SU-DHL-6 (cell line): Measurements from ENCODE around the gene VSIG8.
"Not testable (repeated sequence)": the region's sequence is repeated elsewhere in the genome, so short reads cannot be mapped to it uniquely, and the experiment has no call there.

Experiments
- H2AFZ ChIP-seq: fragments of 200-600 bp; sonication (generic); 2 replicates; pipeline ENCODE4 v1.6.1; 2014; ENCODE audit warnings: low read depth, mild to moderate bottlenecking, moderate library complexity, mixed read lengths, antibody characterized with exemption, low read length; ENCODE audit not compliant: severe bottlenecking
- H3F3A ChIP-seq: fragments of 200-600 bp; shearing (Covaris generic); 2 replicates; pipeline ENCODE4 v1.6.0; 2016; ENCODE audit warnings: antibody characterized with exemption, mild to moderate bottlenecking; ENCODE audit not compliant: insufficient read depth
- H3K27ac ChIP-seq: fragments of 200-600 bp; sonication (generic); 2 replicates; pipeline ENCODE4 v1.5.1; 2016; ENCODE audit warnings: low read depth, mild to moderate bottlenecking, low read length, moderate library complexity, mixed read lengths
- H3K27me3 ChIP-seq: fragments of 200-600 bp; sonication (generic), shearing (Covaris generic); 2 replicates; pipeline ENCODE4 v1.6.0; 2014; ENCODE audit warnings: mild to moderate bottlenecking, low read length
- H3K36me3 ChIP-seq: fragments of 200-600 bp; sonication (generic); 2 replicates; pipeline ENCODE4 v1.6.1; 2014; ENCODE audit warnings: mild to moderate bottlenecking, low read length, mixed read lengths
- H3K4me2 ChIP-seq: fragments of 300-600, 200-600 bp; shearing (Covaris generic), sonication (generic); 2 replicates; pipeline ENCODE4 v1.6.0; 2014; ENCODE audit warnings: low read length, low read depth, mild to moderate bottlenecking; ENCODE audit not compliant: poor library complexity, severe bottlenecking
- H3K4me3 ChIP-seq: fragments of 200-600 bp; sonication (generic); 2 replicates; pipeline ENCODE4 v1.5.1; 2014; ENCODE audit warnings: antibody characterized with exemption, low read length, mild to moderate bottlenecking, mixed read lengths; ENCODE audit not compliant: insufficient read depth, poor library complexity, severe bottlenecking
- H3K79me2 ChIP-seq: fragments of 200-600 bp; sonication (generic); 2 replicates; pipeline ENCODE4 v1.6.1; 2014; ENCODE audit warnings: mild to moderate bottlenecking, low read length, moderate library complexity; ENCODE audit not compliant: insufficient read depth
- H3K9ac ChIP-seq: fragments of 200-600 bp; sonication (generic); 2 replicates; pipeline ENCODE4 v1.7.0; 2014; ENCODE audit warnings: mild to moderate bottlenecking, low read length
- H3K9me2 ChIP-seq: fragments of 200-600 bp; sonication (generic); replicated peaks from 2 replicates; pipeline ENCODE4 v1.6.1; 2014; ENCODE audit warnings: low read length; ENCODE audit not compliant: insufficient read depth
- H3K9me3 ChIP-seq: fragments of 200-600 bp; sonication (generic); 2 replicates; pipeline ENCODE4 v1.6.1; 2014; ENCODE audit warnings: low read length, mixed read lengths; ENCODE audit not compliant: insufficient read depth
- H4K20me1 ChIP-seq: fragments of 200-600 bp; sonication (generic); 2 replicates; pipeline ENCODE4 v1.6.1; 2014; ENCODE audit warnings: low read depth, mild to moderate bottlenecking, antibody characterized with exemption, low read length, moderate library complexity, mixed read lengths
- CTCF ChIP-seq: fragments of 200-600 bp; sonication (generic); IDR thresholded peaks from one replicate; pipeline ENCODE4 v1.5.1; 2017; ENCODE audit warnings: antibody characterized with exemption, mild to moderate bottlenecking, low read length, moderate library complexity; ENCODE audit not compliant: insufficient read depth, poor library complexity, severe bottlenecking
- EZH2phosphoT487 ChIP-seq: fragments of 200-600 bp; sonication (generic), shearing (Covaris generic); conservative IDR thresholded peaks from 2 replicates; pipeline ENCODE4 v1.6.1; 2018; ENCODE audit warnings: mild to moderate bottlenecking, antibody characterized with exemption, low read length, moderate library complexity, mixed read lengths

Gene VSIG8

GRCh38 chr1:159900086-159900680 is 37.7 kb upstream of the VSIG8 start, which contains the start of gene CFAP45:
CFAP45 (minus strand) TSS chr1:159900165; CDS start chr1:159900098, 67 bp downstream.
- no peaks in the 10 kb centered on the region for H3K79me2 ChIP-seq
- H3K27ac ChIP-seq, result no peak within 1 kb of the TSS
- H3F3A ChIP-seq, result no peaks in the 10 kb centered on the region
- no peaks in the 10 kb centered on the region for H3K9me2 ChIP-seq
- H3K9ac ChIP-seq, result no peak within 1 kb of the TSS
- no peaks in the 10 kb centered on the region for H3K9me3 ChIP-seq
- no peak within 1 kb of the TSS for H3K4me3 ChIP-seq
- H3K4me2 ChIP-seq, result no peak within 1 kb of the TSS
- TF ChIP-seq EZH2phosphoT487 (no peak), CTCF (no peak)
- H4K20me1 ChIP-seq, result no peaks in the 10 kb centered on the region
- no peaks in the 10 kb centered on the region for H3K27me3 ChIP-seq
- no peak within 1 kb of the TSS for H2AFZ ChIP-seq
- H3K36me3 ChIP-seq, result no peaks in the 10 kb centered on the region

DNA sequence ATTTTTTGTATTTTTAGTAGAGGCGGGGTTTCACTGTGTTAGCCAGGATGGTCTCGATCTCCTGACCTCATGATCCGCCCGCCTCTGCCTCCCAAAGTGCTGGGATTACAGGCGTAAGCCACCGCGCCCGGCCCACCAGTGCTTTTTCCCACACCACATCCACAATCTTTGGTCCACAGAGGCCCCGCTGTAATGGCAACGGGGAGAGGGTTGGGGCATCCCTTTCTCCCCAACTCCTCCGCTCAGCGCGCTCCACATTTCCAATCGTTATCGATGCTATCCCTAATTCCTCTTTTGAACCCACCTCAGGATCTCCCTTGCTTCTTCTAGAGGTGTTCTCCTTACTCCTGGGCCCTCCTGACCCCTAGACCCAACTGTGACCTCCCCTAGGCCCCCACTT is 37.2 kb upstream of the VSIG8 start:
- not testable (repeated sequence) for H3K9me3 ChIP-seq, H3K79me2 ChIP-seq, H3K27me3 ChIP-seq, H3K4me2 ChIP-seq, H3K9ac ChIP-seq, H3K27ac ChIP-seq, H3F3A ChIP-seq, H4K20me1 ChIP-seq, H3K36me3 ChIP-seq, H3K4me3 ChIP-seq, H2AFZ ChIP-seq, H3K9me2 ChIP-seq

DNA sequence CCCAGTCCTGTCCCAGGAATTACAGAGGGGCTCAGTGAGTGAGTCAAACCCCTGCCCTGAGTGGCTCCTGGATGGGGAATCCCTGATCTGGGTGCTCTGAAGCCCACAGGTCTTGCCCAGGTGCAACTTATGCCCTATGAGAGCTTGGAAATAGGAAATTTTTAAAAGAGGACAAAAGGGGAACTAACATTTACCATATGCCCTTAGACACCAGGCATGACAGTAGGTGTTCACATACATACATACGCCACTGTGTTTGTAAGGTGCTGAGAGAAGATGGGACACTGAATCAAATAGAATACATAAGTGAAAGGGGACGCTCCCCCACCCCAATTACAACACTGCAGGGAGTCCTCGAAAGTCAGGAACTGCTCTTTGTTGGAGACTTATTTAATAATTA is 36.1 kb upstream of the VSIG8 start:
- Histone ChIP-seq H3K9me2 (no peaks in the 10 kb centered on the region), H3K27me3 (no peaks in the 10 kb centered on the region), H3K36me3 (no peaks in the 10 kb centered on the region), H3K9me3 (no peaks in the 10 kb centered on the region), H3K27ac (no peak overlapping the region), H2AFZ (no peak overlapping the region), H3K4me2 (no peak overlapping the region), H3K79me2 (no peaks in the 10 kb centered on the region), H3F3A (no peaks in the 10 kb centered on the region), H4K20me1 (no peaks in the 10 kb centered on the region), H3K9ac (no peak overlapping the region), H3K4me3 (no peak overlapping the region)
- TF ChIP-seq EZH2phosphoT487 (no peak), CTCF (no peak)

- H3K9ac ChIP-seq, result no peak overlapping the region
- H4K20me1 ChIP-seq, result no peaks in the 10 kb centered on the region
- no peak overlapping the region for H2AFZ ChIP-seq
- no peaks in the 10 kb centered on the region for H3K27me3 ChIP-seq
- H3K36me3 ChIP-seq, result no peaks in the 10 kb centered on the region
- no peak overlapping the region for H3K27ac ChIP-seq
- H3K4me3 ChIP-seq, result no peak overlapping the region
- H3K9me3 ChIP-seq, result no peaks in the 10 kb centered on the region
- no peaks in the 10 kb centered on the region for H3F3A ChIP-seq
- H3K9me2 ChIP-seq, result no peaks in the 10 kb centered on the region
- no peaks in the 10 kb centered on the region for H3K79me2 ChIP-seq
- TF ChIP-seq CTCF (no peak), EZH2phosphoT487 (no peak)
- H3K4me2 ChIP-seq, result no peak overlapping the region
Measured at GRCh38 chr1:159897962-159898361, 35.5 kb upstream of the VSIG8 start.
